HS-27A (cell line): ENCODE measurements around the gene CRLF2.
"Not testable (repeated sequence)": the region's sequence is repeated elsewhere in the genome, so short reads cannot be mapped to it uniquely, and the experiment has no call there.

Source experiments
- DNase-seq: peaks from one replicate; pipeline ENCODE4 v3.0.0-alpha.2; 2012; ENCODE audit warnings: low read depth, missing footprints

Gene CRLF2, protein sequence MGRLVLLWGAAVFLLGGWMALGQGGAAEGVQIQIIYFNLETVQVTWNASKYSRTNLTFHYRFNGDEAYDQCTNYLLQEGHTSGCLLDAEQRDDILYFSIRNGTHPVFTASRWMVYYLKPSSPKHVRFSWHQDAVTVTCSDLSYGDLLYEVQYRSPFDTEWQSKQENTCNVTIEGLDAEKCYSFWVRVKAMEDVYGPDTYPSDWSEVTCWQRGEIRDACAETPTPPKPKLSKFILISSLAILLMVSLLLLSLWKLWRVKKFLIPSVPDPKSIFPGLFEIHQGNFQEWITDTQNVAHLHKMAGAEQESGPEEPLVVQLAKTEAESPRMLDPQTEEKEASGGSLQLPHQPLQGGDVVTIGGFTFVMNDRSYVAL

DNA sequence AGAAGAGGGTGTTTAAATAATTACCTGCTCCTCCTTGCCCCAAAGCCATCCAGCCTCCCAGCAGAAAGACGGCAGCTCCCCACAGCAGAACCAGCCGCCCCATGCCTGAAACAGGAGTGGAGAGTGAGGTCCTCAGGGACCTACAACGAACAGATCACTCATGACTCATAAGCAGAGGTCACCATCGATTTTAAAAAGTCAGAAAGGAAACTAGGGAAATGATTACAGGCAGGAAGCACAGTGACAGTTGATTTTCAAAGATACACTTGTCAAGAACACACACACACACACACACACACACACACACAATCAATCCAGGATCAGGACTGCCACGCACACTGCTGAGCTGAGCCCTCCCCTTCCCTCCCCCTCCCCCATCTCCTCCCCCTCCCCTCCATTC is at the start of gene CRLF2:
Gene CRLF2 (minus strand): TSS at position 118 of the 400 bp plus-strand sequence. CDS start 15 bp downstream, at position 103.
- no peak for DNase-seq

DNA sequence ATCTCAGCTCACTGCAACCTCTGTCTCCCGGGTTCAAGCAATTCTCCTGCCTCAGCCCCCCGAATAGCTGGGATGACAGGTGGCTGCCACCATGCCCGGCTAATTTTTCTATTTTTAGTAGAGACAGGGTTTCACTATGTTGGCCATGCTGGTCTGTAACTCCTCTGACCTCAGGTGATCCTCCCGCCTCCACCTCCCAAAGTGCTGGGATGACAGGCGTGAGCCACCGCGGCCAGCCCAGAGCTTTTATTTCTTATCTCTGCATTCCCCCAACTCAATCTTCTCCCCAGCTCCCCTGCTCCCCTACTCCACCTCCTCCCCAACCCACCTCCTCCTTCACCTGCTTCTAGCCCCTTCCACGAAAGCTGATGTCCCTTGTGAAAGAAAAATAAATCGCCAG is 49.3 kb upstream of the CRLF2 start:
- DNase-seq: not testable (repeated sequence)

DNA sequence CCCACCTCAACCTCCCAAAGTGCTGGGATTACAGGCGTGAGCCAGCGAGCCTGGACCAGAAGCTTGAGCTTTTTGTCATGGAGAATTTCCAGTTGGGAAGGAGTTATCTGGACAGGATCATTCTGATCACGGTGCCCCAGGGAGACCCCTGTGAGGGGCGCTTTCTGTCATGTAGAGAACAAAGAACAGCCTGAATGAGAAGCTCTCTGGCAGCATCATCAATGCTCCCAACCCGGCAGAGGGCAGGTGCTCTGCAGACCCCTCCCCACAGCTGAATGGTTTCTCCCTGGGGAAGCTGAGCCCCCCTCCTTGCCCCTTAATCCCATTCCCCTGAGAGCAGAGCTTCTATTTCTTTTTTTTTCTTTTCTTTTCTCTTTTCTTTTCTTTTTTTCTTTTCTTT is 48.8 kb upstream of the CRLF2 start:
- DNase-seq: no peak

DNA sequence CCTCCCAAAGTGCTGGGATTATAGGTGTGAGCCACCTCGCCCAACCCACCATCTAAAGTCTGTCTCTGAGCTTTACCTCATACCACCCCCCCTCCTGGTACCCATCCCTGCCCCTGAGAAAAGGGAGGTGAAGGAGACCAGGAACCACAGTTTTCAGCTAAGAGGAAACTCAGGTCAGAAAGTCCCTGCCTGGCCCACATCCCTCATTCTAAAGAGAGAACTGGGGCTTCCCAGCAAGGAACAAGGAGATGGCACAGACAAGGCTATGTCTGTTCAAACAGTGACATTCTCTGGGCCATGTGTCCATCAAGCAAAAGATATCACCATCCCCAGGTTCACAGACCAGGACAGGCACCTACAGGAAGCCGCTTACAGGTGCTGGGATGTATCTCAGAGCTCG is 40.4 kb upstream of the CRLF2 start:
- no peak for DNase-seq

DNA sequence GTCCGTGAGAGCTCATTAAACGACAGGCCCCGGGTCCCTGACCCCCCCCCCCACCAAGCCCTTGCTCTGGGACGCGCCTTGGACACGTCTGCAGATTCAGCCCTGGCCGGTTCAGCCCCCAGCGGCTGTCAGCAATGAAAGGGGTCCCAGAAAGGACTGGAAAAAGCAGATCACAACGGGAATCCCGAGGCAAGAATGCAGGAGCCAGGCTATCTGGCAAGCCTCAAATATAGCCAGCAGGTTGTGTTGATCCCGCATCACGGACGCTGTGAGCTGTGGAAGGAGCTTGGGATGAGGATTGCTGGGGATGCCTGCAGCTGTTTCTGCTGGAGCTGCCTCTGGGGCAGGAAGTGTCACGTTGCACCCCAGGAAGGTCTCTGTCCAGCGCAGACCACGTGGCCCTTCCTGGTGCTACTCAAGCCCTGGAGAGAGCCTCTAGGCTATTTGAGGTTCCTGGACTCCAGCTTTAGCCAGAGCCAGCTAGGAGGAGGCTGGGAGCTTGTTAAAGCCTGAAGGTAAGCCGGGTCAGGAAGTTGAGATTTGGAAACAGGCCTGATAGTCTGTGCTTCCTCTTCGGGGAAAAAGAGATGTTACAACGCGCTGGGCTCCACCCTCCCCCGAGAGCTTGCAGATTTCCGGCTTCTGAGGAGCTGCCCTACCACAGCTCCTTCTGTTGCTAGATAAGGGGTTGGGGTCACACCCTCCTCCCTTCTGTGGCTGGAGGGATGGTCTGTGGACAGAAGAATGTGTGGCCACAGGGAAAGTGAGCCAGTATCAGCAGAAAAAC is 36.8 kb upstream of the CRLF2 start:
- no peak for DNase-seq

DNA sequence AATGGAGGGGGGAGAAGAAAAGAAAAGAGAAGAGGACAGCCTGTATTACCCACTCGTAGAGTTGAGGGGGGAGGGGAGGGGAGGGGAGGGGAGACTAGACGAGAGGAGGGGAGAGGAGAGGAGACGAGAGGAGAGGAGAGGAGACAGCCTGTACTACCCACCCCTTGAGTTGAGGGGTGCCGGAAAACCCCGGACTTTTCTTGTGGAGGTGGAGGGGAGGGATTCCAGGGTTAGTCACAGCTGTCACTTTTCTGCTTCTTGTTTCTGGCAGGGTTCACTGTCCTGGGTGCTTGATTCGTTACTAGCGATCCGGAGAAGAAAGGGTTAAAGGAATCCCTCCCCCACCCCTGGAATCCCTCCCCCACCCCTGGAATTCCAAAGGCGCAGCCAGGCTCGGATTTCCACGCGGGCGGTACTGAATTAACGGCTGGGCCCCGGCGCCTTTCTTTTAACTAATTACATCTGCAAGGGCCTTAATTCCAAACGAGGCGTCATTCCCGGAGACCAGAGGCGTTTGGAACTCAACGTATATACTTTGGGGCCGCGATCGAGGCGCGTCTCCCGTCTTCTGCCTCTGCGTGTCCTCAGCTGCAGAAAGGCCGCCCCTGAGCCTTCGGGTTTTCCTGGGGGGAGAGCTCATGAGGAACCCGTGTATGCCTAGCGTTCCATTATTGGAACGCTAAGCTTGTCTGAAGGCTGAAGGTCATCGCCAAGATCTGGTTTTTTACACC is 36.0 kb upstream of the CRLF2 start:
- DNase-seq: no peak

DNA sequence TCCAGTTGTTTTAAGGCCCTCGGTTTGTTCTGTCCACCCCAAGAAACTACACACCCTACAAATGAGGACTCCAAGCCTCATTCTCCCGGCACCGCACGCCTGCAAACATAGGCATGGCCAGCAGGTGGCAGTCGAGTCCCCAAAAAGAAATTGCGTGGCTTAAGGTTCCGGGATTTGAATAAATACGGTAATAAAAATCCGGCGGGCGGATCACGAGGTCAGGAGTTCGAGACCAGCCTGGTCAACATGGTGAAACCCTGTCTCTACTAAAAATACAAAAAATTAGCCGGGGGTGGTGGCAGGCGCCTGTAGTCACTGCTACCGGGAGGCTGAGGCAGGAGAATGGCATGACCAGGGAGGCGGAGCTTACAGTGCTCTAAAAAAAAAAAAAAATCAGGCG is 34.4 kb upstream of the CRLF2 start:
- DNase-seq: peak; percentile 5

DNA sequence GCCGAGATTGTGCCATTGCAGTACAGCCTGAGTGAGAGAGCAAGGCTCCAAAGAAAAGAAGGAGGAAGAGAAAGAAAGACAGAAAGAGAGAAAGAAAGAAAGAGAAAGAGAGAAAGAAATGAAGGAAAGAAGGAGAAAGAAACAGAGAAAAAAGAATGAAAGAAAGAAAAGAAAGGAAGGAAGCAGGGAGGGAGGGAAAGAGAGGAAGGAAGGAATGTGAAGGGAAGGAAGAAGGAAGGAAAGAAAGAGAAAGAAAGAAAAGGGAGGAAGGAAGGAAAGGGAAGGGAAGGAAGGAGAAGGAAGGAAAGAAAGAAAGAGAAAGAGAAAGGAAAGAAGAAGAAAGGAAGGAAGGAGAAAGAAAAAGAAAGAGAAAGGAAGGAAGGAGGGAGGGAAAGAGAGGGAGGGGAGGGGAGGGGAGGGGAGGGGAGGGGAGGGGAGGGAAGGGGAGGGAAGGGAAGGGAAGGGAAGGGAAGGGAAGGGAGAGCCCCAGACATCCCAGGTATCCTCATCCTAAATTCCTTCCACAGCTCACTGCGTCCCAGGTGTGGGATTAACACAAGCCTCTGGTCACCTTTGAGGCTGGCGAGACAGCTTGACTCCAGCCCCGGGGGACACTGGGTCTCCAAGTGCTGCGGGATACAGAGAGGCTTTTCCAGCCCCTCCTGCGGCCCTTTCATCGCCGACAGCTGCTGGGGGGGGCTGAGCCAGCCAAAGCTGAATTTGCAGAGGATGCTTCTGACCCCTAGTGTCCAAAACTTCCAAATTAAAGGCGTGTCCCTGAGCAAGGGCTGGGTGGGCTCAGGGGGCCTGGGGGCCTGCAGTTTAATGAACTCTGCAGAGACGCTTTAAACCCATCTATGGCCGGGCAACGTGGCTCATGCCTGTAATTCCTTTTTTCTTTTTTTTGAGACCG is 32.0 kb upstream of the CRLF2 start:
- DNase-seq: no peak

DNA sequence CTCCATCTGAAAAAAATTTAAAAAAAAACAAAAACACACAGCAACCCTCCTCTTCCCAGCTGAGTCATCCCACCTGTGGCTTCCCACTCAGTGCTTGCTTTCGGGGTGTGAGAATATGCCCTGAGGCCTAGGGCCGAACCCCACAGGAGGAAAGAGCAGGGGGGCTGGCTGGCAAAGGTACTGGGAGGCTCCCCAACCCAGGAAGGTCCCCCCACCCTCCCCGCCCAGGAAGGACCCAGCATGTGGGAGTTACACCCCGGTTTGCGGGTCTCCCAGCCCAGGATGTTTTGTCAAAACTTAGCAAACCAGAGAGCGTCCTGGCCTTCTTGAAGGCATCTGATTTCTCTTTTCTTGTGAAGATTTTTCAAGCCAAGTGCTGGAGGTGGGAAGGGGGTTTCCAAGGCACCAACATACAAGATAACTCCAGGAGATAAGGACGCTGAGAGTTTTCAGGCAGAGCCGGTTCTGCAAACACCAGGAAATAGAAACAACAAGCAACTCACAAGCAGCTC is 30.5 kb upstream of the CRLF2 start:
- no peak for DNase-seq

DNA sequence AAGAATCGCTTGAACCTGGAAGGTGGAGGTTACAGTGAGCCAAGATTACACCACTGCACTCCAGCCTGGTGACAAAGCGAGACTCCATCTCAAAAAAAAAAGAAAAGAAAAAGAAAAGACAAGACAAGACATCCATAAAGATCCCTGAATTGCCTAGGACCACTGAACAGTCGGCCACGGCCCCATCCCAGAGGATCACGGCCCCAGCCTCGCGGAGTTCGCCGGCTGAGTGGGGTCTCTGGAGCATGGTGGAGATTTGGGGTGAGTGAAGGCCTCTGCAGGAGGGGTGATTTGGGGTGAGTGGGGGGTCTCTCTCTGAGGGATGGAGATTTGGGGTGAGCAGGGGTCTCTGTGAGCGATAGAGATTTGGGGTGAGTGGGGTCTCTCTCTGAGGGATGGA is 28.1 kb upstream of the CRLF2 start:
- not testable (repeated sequence) for DNase-seq

DNA sequence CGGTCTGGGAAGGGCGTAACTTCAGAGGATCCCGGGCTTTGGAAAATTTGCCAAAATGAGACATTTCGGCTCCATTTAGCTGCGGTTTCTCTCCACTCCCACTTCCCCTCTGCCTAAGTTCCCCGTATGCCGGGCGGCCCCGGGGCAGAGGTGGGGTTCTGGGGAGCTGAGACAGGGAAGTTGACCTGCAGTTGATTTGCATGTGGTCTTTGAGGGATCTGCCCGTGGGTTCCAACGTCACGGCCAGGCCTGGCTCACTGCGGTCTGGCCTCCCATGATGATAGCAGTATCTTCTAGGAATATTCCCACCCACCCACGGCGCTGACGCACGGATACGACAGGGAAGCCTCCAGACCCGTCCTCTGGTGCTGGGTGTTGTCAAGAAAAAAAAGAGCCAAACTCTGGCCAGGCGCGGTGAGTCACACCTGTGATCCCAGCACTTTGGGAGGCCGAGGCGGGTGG is 27.3 kb upstream of the CRLF2 start:
- DNase-seq: no peak

DNA sequence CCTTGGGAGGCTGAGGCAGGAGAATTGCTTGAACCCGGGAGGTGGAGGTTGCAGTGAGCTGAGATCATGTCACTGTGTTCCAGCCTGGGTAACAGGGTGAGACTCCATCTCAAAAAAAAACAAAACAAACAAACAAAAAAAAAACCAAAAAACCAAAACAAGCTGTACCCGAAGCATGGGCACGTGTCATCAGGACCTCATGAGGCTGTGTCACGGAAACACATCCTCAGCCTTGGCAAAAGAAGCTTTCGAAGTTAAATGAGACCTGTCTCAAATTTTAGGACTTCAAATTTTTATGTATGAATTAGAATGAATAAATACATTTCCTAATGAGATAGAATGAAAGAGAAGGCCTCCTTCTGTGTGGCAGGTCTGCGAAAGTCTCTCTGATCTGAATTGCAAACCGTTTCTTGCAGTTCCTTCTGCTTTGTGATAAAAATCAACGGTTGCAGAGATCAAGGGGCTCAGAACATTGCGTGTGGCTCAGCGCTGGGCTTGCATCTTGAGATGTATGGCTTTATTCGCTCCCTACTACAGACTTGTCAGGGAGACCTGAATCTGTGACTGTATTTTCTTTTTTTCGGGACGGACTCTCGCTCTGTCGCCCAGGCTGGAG is 19.5 kb upstream of the CRLF2 start:
- no peak for DNase-seq

DNA sequence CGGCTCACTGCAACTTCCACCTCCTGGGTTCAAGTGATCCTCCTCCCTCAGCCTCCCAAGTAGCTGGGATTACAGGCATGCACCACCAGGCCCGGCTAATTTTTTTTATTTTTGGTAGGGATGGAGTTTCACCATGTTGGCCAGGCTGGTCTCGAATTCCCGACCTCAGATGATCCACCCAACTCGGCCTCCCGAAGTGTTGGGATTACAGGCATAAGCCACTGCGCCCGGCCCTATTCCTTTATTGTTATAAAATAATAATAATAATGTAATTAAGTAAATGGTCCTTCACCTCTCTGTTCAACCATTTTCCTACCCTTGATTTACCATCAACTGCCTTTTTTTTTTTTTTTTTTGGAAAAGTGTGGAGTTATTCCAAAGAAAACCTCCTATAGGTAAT is 15.7 kb upstream of the CRLF2 start:
- not testable (repeated sequence) for DNase-seq

DNA sequence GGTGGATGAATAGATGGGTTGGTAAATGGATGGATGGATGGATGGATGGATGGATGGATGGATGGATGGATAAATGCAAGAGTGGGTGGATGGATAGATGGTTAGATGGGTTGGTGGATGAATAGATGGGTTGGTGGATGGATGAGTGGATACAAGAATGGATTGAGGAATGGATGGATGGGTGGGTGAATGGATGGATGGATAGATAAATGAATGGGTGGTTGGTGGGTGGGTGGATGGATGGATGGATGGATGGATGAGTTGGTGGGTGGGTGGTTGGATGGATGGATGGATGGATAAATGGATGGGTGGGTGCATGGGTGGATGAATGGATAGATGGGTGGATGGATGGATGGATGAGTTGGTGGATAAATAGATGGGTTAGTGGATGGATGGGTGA is 13.8 kb upstream of the CRLF2 start:
- no peak for DNase-seq

DNA sequence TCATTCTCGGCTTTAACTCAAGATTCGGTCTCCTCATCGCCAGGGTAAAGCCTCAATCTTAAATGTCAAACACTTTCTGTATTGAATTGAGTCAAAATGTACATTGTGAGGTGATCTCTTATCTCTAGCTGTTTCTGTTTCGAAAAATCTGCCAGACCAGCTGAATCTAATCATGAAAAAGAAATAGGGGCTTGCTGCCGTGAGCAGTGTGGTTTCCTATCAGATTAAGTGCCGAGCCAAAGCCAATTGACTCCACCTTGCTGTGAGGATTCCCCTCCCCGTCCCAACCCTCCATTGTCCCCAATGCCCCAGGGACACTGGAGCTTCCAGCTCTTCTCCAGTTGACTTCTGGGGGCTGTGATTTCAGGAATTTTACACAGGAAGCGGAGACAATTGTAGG is 12.5 kb upstream of the CRLF2 start:
- no peak for DNase-seq

DNA sequence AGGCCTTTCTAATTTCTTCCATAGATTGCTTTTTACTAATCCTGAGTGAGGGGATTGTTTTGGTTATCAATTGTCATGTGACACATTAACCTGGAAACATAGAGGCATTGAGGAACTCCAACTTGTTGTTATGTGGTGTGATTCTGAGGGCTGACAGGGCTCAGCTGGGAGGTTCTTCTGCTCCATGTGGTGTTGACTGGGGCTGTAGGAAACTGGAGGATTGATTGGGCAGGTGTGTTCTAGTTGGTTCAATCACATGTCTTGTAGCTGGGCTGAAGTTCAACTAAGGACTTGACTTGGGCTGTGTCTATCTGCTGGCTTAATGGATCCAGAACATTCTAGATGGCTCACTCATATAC is 10.8 kb upstream of the CRLF2 start:
- DNase-seq: no peak

DNA sequence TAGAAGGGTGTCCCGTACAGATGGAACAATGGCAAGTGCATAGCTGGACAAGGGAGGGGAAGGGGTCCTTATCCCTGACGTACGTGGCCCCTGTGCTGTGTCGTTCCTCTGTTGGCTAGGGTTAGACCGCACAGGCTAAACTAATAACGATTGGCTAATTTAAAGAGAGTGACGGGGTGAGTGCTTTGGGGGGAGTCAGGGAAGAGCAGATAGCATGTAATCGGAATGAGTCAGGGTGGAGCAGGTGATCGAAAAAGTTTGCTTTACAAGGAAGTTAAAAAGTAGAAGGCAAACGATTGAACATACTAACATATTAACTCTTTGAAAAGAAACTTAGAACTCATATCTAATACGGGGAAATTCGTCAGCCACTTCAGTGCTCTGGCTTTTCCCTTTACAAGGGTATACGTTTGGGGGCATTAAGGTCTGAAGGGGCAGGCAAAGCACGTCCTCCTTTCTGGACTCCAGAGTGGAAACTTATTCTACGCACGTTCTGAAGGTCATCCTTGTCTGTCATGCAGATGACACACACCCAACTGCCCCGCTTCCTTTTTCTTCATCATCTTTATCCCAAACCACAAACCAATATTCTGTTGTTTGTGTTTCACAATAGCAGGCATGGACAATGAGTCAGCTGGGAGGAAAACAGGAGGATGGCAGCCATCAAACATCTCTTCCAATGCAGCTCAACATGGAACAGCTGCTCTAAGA is 10.2 kb upstream of the CRLF2 start:
- DNase-seq: no peak

DNA sequence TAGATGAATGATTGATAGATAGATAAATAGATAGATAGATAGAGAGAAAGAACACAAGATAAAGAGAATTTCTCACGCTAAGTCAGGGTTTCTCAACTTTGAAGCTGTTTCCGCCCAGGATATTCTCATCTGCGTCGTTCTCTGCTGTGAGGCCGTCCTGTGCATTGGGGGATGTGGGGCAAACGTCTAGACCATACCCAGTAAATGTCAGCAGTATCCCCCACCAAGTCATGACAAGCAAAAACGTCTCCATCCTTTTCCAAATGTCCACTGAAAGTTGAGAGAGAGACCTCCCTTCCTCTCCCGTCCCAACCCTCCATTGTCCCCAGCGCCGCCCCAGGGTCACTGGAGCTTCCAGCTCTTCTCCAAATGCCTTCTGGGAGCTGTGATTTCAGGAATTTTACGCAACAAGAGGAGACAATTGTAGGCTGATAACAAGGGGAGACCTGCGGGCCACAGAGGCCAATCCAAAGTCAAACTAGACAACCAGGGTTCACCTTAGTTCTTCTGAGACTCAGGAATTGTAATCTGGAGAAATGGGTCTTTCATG is 8.9 kb upstream of the CRLF2 start:
- DNase-seq: no peak

DNA sequence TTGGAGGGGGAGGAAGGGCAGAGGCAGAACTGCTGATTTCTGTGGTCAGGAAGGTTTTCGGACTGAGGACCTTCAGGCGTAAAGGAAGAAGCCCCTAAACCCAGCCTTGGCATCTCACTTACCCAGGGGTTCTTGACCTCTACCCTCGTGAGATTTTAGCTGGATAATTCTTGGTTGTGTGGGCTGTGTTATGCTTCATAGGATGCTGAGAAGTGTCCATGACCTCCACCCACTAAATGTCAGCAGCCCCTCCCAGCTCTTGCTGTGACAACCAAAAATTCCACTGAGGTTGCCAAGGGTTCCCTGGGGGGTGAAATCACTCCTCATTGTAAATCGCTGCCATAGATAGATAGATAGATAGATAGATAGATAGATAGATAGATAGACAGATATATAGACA is 5.8 kb upstream of the CRLF2 start:
- no peak for DNase-seq
